ENCODE measurements around the gene NANOS2.

Gene NANOS2

GRCh38 chr19:45929247-45929646, 14.7 kb upstream of the NANOS2 start:
- DNase-seq (ENCODE audit: low read depth, low spot score), result no peak

DNA sequence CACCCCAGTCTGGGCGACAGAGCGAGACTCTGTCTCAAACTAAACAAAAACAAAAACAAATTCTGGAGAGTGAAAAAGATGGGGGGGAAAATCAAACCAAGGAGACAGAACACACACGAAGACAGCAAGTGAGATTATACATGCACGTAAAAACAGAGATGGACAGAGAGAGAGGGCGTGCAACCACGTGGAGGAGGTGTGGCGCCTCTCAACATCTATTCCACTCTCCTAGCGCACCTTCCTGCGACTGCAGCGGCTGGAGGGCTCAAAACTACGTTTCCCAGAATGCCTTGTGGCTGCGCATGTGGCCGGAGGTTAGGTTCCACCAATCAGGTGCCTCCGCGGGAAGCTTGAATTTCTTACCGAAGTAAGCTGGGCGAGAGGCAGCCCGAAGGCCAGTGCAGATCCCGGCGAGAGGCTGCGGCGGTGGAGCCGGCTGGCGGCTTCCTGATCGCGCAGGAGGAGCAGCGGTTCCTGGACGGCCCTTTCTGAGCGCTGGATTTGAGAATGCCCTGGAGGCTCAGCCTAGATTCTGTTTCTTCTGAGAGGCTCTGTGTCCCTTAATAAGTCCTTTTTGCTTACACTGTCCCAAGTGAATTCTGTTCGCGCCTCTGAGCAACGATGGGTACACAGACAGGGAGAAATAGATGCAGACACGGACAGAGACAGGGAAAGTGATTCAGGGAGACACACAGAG, 13.1 kb upstream of the NANOS2 start:
- peak; percentile 62 for DNase-seq (ENCODE audit: low read depth, low spot score)

GRCh38 chr19:45924891-45925447, 10.4 kb upstream of the NANOS2 start:
- DNase-seq (ENCODE audit: low read depth, low spot score), result no peak

DNA sequence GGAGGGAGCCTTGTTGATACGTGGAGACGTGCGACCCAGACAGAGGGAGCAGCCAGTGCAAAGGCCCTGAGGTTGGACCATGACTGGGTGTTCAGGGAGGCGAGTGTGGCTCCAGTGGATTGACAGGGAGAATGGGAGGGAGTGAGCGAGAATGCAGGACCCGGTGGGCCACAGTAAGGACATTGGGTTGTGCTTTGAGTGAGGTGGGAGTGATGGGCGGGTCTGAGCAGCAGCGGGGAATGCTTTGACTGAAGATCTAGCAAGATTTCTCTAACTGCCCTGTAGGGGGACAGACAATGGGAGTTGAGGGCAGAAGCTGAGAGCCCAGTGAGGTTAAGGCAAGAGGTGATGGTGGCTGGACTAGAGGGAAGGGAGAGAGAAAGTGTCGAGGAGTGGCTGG, 7.7 kb upstream of the NANOS2 start:
- DNase-seq (ENCODE audit: low read depth, low spot score), result no peak

- no peak for DNase-seq (ENCODE audit: low read depth, low spot score)
Observed at GRCh38 chr19:45920458-45920857, 5.9 kb upstream of the NANOS2 start.

GRCh38 chr19:45919678-45920077, 5.1 kb upstream of the NANOS2 start:
- DNase-seq (ENCODE audit: low read depth, low spot score), result no peak

DNA sequence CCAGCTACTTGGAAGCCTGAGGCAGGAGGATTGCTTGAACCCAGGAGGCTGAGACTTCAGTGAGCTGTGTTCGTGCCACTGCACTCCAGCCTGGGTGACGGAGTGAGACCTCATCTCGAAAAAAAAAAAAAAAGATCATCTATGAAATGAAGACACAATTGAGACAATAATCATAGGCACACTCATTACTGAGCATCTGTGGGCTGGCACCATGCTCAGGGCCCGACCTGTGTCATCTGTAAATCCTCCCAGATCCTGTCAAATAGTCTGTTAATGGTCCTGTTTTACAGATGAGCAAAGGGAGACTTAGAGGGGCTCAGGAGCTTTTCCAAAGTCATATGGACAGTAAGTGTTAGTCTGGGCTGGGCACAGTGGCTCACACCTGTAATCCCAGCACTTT, 4.1 kb upstream of the NANOS2 start:
- no peak for DNase-seq (ENCODE audit: low read depth, low spot score)

- DNase-seq (ENCODE audit: low read depth, low spot score), result no peak
Observed at GRCh38 chr19:45917421-45918091, 3.0 kb upstream of the NANOS2 start.

- no peak for DNase-seq (ENCODE audit: low read depth, low spot score)
Observed at GRCh38 chr19:45911291-45911690, 3.3 kb downstream of the NANOS2 start.

GRCh38 chr19:45908956-45909355, 5.6 kb downstream of the NANOS2 start:
- DNase-seq (ENCODE audit: low read depth, low spot score), result no peak

DNA sequence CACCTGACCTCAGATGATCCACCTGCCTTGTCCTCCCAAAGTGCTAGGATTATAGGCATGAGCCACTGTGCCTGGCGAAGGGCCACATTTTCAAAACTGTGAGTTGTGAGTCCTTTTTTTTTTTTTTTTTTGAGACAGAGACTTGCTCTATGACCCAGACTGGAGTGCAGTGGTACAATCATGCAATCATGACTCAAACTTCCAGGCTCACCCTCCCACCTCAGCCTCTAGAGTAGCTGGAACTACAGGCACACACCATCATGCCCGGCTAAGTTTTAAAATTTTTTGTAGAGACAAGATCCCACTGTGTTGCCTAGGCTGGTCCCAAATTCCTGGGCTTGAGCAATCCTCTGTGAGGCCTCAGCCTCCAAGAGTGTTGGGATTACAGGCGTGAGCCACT, 8.4 kb downstream of the NANOS2 start:
- DNase-seq (ENCODE audit: low read depth, low spot score), result no peak

- no peak for DNase-seq (ENCODE audit: low read depth, low spot score)
Observed at GRCh38 chr19:45905011-45905410, 9.6 kb downstream of the NANOS2 start.

- DNase-seq (ENCODE audit: low read depth, low spot score), result peak; percentile 93
Observed at GRCh38 chr19:45902651-45903625, 11.6 kb downstream of the NANOS2 start.

DNA sequence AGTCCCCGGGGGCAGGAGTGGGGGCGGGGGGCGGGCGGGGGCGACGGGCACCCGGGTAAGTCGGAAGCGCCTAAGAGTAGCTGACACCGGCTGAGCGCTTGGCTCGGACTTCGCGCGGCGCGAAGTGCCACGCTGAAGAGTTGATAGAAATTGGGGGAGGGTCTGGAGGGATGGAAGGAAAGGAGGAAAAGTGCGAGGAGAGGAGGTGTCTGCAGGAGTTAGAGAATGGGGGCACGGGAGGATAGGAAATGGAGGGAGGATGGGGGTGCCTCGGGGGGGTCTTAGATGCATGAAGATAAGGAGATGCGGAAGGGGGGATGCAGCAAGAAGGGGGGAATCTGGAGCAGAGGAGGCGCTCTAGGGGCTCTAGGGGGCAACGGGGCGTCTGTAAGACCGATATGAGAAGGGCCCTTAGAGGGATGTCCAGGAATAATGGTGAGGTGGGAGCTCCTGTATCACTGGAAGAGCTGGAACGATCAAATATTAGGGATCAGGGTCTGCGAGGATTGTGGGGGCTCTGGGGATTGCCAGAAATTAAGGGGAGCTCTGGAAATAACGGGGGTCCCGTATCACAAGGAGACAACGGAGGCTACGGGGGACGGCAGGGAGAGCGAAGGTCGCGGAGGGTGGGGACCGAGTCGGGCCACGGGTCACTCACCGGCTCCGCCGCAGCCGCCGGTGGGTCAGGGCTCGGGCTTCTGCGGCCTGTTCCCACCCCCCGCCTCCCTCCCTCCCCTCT, 12.5 kb downstream of the NANOS2 start, which contains the start of gene MYPOP:
MYPOP (minus strand) TSS at position 702 of the 739 bp plus-strand sequence. CDS start 840 bp downstream, outside the sequence.
- DNase-seq (ENCODE audit: low read depth, low spot score), result no peak

DNA sequence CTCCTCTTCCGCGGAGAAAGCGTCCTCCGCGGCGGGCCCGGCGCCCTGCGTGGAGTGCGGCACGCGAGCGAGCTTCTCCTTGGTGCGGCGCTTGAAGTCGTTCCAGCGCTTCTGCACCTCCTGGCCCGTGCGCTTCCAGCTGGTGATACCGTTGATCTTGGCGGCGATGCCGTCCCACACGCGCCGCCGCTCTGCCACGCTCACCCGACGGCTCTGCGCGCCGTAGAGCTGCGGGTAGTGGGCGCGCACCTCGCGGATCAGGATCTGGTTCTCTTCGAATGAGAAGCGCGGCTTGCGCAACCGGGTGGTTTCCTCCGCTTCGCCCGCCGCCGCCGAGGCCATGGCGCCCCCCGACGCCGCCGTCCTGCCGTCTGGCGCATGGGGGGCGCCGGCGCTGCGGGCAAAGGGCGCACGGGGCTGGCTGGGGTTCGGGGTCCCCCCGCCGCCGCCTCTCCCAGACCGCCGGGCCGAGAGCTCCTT, 13.1 kb downstream of the NANOS2 start:
- no peak for DNase-seq (ENCODE audit: low read depth, low spot score)

DNA sequence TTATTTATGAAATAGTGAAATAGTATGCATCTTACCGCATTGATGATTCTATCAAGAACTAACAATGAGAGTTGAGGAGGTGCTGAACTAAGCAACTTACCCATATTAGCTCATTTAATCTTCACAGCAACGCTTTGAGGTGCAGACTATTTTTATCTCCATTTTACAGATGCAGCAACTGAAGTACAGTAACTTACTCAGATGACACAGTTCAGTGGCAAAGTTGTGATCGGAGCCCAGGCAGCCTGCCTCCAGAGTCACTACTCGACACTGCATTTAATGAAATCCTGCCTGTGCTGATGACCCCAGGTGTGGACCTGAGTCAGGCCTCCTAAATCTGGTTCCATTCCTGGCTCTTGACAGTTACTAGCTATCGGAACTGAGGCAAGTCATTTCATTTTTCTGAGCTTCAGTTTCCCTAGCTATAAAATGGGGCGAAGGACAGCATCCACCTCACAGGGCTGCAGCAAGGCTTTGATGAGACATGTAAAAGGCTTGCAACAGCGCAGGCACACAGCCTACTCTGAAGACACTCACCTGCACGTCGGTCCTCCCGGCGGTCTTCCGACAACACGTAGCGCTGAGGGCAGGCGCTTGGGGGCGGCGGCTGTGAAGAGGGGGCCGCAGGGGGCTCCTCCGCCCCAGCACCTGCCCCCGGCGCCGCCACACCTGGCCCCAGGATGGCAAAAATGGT, 13.7 kb downstream of the NANOS2 start:
- DNase-seq (ENCODE audit: low read depth, low spot score), result no peak

GRCh38 chr19:45899919-45900589, 14.5 kb downstream of the NANOS2 start:
- DNase-seq (ENCODE audit: low read depth, low spot score), result no peak

GRCh38 chr19:45899253-45899652, 15.3 kb downstream of the NANOS2 start:
- DNase-seq (ENCODE audit: low read depth, low spot score), result no peak

DNA sequence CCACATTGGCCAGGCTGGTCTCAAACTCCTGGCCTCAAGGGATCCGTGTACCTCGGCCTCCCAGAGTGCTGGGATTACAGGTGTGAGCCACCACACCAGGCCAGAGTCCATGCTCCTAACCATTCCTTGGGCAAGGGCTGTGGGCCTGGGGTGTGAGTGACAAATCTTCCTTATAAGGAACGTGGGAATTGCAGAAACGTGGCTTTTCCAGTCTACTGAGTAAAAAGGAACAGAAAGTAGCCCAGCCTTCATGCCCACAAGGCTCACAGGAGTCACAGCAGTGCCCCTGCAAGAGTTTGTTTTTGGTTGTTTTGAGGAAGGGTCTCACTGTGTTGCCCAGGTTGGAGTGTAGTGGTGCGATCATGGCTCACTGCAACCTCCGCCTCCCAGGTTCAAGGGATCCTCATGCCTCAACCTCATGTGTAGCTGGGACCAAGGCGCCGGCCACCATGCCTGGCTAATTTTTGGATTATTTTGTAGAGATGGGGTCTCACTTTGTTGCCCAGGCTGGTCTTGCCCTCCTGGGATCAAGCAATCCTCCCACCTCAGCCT, 17.2 kb downstream of the NANOS2 start:
- DNase-seq (ENCODE audit: low read depth, low spot score), result no peak

Data from smooth muscle cell of the brain vasculature (primary cell).